Ishikawa (cell line): ENCODE measurements around the gene MAEA.

Experiments used
- CEBPB ChIP-seq: IDR thresholded peaks from 2 replicates; pipeline ENCODE4 v1.6.1; 2012
- CREB1 ChIP-seq: IDR thresholded peaks from 2 replicates; pipeline ENCODE4 v1.6.1; 2012; ENCODE audit warnings: low read depth
- EGR1 ChIP-seq: IDR thresholded peaks from 2 replicates; pipeline ENCODE4 v1.6.1; 2012
- EP300 ChIP-seq: IDR thresholded peaks from 2 replicates; pipeline ENCODE4 v1.6.1; 2012; ENCODE audit warnings: borderline replicate concordance
- FOXM1 ChIP-seq: IDR thresholded peaks from 2 replicates; pipeline ENCODE4 v1.6.1; 2012; ENCODE audit warnings: low read depth, borderline replicate concordance
- MAX ChIP-seq: IDR thresholded peaks from 2 replicates; pipeline ENCODE4 v1.6.1; 2012
- NFIC ChIP-seq: IDR thresholded peaks from 2 replicates; pipeline ENCODE4 v1.6.1; 2012
- RAD21 ChIP-seq: IDR thresholded peaks from 2 replicates; pipeline ENCODE4 v1.6.1; 2012; ENCODE audit warnings: low read depth
- TAF1 ChIP-seq: IDR thresholded peaks from 2 replicates; pipeline ENCODE4 v1.6.1; 2012; ENCODE audit warnings: low read depth, mild to moderate bottlenecking
- TCF12 ChIP-seq: IDR thresholded peaks from 2 replicates; pipeline ENCODE4 v1.6.1; 2012; ENCODE audit warnings: low read depth
- TEAD4 ChIP-seq: IDR thresholded peaks from 2 replicates; pipeline ENCODE4 v1.6.1; 2012
- USF1 ChIP-seq: IDR thresholded peaks from 2 replicates; pipeline ENCODE4 v1.6.1; 2012
- YY1 ChIP-seq: IDR thresholded peaks from 2 replicates; pipeline ENCODE4 v1.6.1; 2012; ENCODE audit warnings: low read depth
- ZBTB7A ChIP-seq: IDR thresholded peaks from 2 replicates; pipeline ENCODE4 v1.6.1; 2012; ENCODE audit warnings: low read depth
- TF ChIP-seq, protein P1 (sequence below): IDR thresholded peaks from 2 replicates; pipeline ENCODE4 v1.6.1; 2012; ENCODE audit warnings: low read depth, mild to moderate bottlenecking

The MAEA gene

GRCh38 chr4:1261107-1261928, 28.4 kb upstream of the MAEA start:
- no peak for TF ChIP-seq FOXM1
- no peak for TF ChIP-seq CREB1
- TF ChIP-seq TEAD4, result no peak
- TF ChIP-seq YY1, result no peak
- no peak for TF ChIP-seq EGR1
- no peak for TF ChIP-seq CEBPB
- no peak for TF ChIP-seq NFIC
- no peak for TF ChIP-seq TCF12
- TF ChIP-seq EP300, result no peak
- TF ChIP-seq, protein P1, sequence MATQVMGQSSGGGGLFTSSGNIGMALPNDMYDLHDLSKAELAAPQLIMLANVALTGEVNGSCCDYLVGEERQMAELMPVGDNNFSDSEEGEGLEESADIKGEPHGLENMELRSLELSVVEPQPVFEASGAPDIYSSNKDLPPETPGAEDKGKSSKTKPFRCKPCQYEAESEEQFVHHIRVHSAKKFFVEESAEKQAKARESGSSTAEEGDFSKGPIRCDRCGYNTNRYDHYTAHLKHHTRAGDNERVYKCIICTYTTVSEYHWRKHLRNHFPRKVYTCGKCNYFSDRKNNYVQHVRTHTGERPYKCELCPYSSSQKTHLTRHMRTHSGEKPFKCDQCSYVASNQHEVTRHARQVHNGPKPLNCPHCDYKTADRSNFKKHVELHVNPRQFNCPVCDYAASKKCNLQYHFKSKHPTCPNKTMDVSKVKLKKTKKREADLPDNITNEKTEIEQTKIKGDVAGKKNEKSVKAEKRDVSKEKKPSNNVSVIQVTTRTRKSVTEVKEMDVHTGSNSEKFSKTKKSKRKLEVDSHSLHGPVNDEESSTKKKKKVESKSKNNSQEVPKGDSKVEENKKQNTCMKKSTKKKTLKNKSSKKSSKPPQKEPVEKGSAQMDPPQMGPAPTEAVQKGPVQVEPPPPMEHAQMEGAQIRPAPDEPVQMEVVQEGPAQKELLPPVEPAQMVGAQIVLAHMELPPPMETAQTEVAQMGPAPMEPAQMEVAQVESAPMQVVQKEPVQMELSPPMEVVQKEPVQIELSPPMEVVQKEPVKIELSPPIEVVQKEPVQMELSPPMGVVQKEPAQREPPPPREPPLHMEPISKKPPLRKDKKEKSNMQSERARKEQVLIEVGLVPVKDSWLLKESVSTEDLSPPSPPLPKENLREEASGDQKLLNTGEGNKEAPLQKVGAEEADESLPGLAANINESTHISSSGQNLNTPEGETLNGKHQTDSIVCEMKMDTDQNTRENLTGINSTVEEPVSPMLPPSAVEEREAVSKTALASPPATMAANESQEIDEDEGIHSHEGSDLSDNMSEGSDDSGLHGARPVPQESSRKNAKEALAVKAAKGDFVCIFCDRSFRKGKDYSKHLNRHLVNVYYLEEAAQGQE, result no peak
- TF ChIP-seq MAX, result no peak
- TF ChIP-seq USF1, result no peak
- no peak for TF ChIP-seq TAF1

DNA sequence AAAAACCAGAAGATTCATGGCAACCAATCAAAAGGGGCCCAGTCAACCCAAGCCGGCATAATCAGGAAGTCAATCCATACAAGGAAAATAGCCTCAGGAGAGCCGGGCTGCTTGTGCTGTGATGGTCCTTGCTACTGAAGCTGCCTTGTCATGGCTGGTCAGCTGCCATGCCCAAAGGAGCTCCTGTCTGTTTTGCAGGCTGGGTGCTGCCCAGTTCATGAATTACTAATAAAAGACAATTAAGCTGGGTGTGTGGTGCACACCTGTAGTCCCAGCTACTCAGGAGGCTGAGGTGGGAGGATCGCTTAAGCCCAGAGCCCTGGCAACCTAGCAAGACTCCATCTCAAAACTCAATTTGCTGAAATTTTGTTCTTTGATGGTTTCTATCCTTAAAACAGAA, 24.7 kb upstream of the MAEA start:
- no peak for TF ChIP-seq MAX
- TF ChIP-seq TAF1, result no peak
- no peak for TF ChIP-seq TCF12
- TF ChIP-seq EGR1, result no peak
- no peak for TF ChIP-seq USF1
- TF ChIP-seq ZBTB7A, result no peak
- TF ChIP-seq CEBPB, result no peak
- no peak for TF ChIP-seq RAD21
- no peak for TF ChIP-seq EP300
- TF ChIP-seq, protein P1, result no peak
- TF ChIP-seq CREB1, result no peak
- TF ChIP-seq TEAD4, result no peak
- no peak for TF ChIP-seq NFIC
- no peak for TF ChIP-seq FOXM1

DNA sequence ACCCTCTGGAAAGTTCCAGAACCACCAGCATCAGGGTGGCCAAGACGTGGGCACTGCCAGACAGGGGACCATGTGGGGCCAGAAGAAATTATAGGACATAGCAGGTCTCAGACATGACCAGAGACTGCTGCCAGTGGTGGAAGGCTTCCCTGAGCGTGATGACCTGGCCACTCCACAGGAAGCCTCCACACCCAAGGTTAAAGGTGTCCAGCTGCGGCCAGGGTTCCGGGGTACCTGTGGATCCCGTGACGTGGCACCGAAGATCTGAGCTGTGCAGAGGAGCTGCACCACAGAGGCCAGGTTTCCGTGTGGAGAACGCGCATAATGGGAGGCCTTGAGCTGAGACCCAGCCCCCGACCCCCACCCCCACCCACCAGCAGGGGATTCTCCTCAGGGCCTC, 24.3 kb upstream of the MAEA start:
- no peak for TF ChIP-seq USF1
- TF ChIP-seq FOXM1, result no peak
- TF ChIP-seq YY1, result no peak
- TF ChIP-seq EGR1, result no peak
- TF ChIP-seq RAD21, result no peak
- no peak for TF ChIP-seq CREB1
- no peak for TF ChIP-seq TEAD4
- no peak for TF ChIP-seq TCF12
- TF ChIP-seq MAX, result no peak
- no peak for TF ChIP-seq ZBTB7A
- TF ChIP-seq TAF1, result no peak
- no peak for TF ChIP-seq CEBPB
- TF ChIP-seq, protein P1, result no peak
- no peak for TF ChIP-seq NFIC
- no peak for TF ChIP-seq EP300
